Trophoblast cell (in vitro differentiated cells and primary cell): Measurements from ENCODE around the gene LPIN1.
"Not testable (repeated sequence)": the region's sequence is repeated elsewhere in the genome, so short reads cannot be mapped to it uniquely, and the experiment has no call there.

ENCODE experiments used
- DNase-seq, 2 donors: peaks; one replicate each; pipeline ENCODE4 v3.0.0-alpha.2; 2016
- H2AFZ ChIP-seq: 2 replicates; pipeline ENCODE4 v1.6.1; 2013; ENCODE audit warnings: low read length, moderate library complexity, mild to moderate bottlenecking; ENCODE audit not compliant: insufficient read depth, poor library complexity
- H2AK5ac ChIP-seq: 2 replicates; pipeline ENCODE4 v1.6.1; 2013; ENCODE audit warnings: mild to moderate bottlenecking, low read length
- H2BK120ac ChIP-seq: 2 replicates; pipeline ENCODE4 v1.6.1; 2013; ENCODE audit warnings: low read length, mild to moderate bottlenecking, moderate library complexity; ENCODE audit not compliant: insufficient read depth, poor library complexity
- H2BK12ac ChIP-seq: 2 replicates; pipeline ENCODE4 v1.6.1; 2013; ENCODE audit warnings: mild to moderate bottlenecking, low read length, moderate library complexity
- H2BK5ac ChIP-seq: 2 replicates; pipeline ENCODE4 v1.6.1; 2013; ENCODE audit warnings: low read length, low read depth, moderate library complexity, mild to moderate bottlenecking; ENCODE audit not compliant: poor library complexity
- H3K14ac ChIP-seq: 2 replicates; pipeline ENCODE4 v1.6.1; 2013; ENCODE audit warnings: mild to moderate bottlenecking, low read length
- H3K18ac ChIP-seq: 2 replicates; pipeline ENCODE4 v1.6.1; 2013; ENCODE audit warnings: mild to moderate bottlenecking, low read length
- H3K23ac ChIP-seq: 2 replicates; pipeline ENCODE4 v1.6.1; 2013; ENCODE audit warnings: low read length
- H3K27ac ChIP-seq: 2 replicates; pipeline ENCODE4 v1.5.1; 2013; ENCODE audit warnings: low read depth, mild to moderate bottlenecking, inconsistent platforms, low read length, moderate library complexity
- H3K27me3 ChIP-seq: 2 replicates; pipeline ENCODE4 v1.6.1; 2013; ENCODE audit warnings: inconsistent platforms, mild to moderate bottlenecking, low read length, moderate library complexity; ENCODE audit not compliant: insufficient read depth
- H3K36me3 ChIP-seq, 2 experiments: 1 replicate in 1 of 2; 2 replicates in 1 of 2; pipeline ENCODE4 v1.6.1; 2013; ENCODE audit warnings: low read length in 2 of 2, mild to moderate bottlenecking in 2 of 2, moderate library complexity in 1 of 2; ENCODE audit not compliant: insufficient read depth in 2 of 2, control insufficient read depth in 1 of 2
- H3K4ac ChIP-seq: 2 replicates; pipeline ENCODE4 v1.6.1; 2013; ENCODE audit warnings: low read depth, mild to moderate bottlenecking, low read length, moderate library complexity
- H3K4me1 ChIP-seq, 2 experiments: 1 replicate in 1 of 2; 2 replicates in 1 of 2; pipeline ENCODE4 v1.6.1; 2013; ENCODE audit warnings: low read length in 2 of 2, mild to moderate bottlenecking in 2 of 2, moderate library complexity in 1 of 2; ENCODE audit not compliant: insufficient read depth in 2 of 2, control insufficient read depth in 1 of 2
- H3K4me2 ChIP-seq: 2 replicates; pipeline ENCODE4 v1.6.1; 2013; ENCODE audit warnings: inconsistent platforms, mild to moderate bottlenecking, low read length, moderate library complexity
- H3K4me3 ChIP-seq: 2 replicates; pipeline ENCODE4 v1.5.1; 2013; ENCODE audit warnings: mild to moderate bottlenecking, low read depth, low read length, inconsistent platforms
- H3K79me1 ChIP-seq: one replicate; pipeline ENCODE4 v1.6.1; 2013; ENCODE audit warnings: low read length
- H3K79me2 ChIP-seq: 2 replicates; pipeline ENCODE4 v1.6.1; 2013; ENCODE audit warnings: low read length, mild to moderate bottlenecking; ENCODE audit not compliant: control insufficient read depth, insufficient read depth, poor library complexity
- H3K9ac ChIP-seq: 2 replicates; pipeline ENCODE4 v1.6.1; 2013; ENCODE audit warnings: mild to moderate bottlenecking, low read length
- H3K9me3 ChIP-seq: 2 replicates; pipeline ENCODE4 v1.6.1; 2013; ENCODE audit warnings: low read depth, mild to moderate bottlenecking, control low read depth, inconsistent platforms, low read length; ENCODE audit not compliant: insufficient read depth
- H4K12ac ChIP-seq: 2 replicates; pipeline ENCODE4 v1.6.1; 2013; ENCODE audit warnings: low read depth, mild to moderate bottlenecking, low read length, moderate library complexity
- H4K8ac ChIP-seq: 2 replicates; pipeline ENCODE4 v1.6.1; 2013; ENCODE audit warnings: low read depth, mild to moderate bottlenecking, low read length, moderate library complexity
- H4K91ac ChIP-seq: one replicate; pipeline ENCODE4 v1.6.1; 2013; ENCODE audit warnings: low read depth, mild to moderate bottlenecking, low read length, moderate library complexity
- WGBS: extraction: QIAGEN DNeasy Blood & Tissue Kit; methylation state at CpG from one replicate; pipeline ENCODE4 v1.1.7; 2013; ENCODE audit warnings: missing lambda C conversion rate; ENCODE audit not compliant: insufficient read length, insufficient coverage; ENCODE audit errors: extremely low coverage; 5-methylcytosine and 5-hydroxymethylcytosine counted together

The LPIN1 gene

GRCh38 chr2:11759182-11759975 is 12.9 kb downstream of the LPIN1 start:
- H4K8ac ChIP-seq, H2BK5ac ChIP-seq, H3K27ac ChIP-seq, H3K9ac ChIP-seq, H3K14ac ChIP-seq, H3K4ac ChIP-seq, H3K4me1 ChIP-seq, H2AK5ac ChIP-seq, H3K9me3 ChIP-seq, H4K12ac ChIP-seq, H2AFZ ChIP-seq, H2BK120ac ChIP-seq, H3K4me2 ChIP-seq, H2BK12ac ChIP-seq, H3K27me3 ChIP-seq, H3K79me2 ChIP-seq, H3K36me3 ChIP-seq, H3K18ac ChIP-seq, H3K79me1 ChIP-seq, H3K4me3 ChIP-seq, H3K23ac ChIP-seq, H4K91ac ChIP-seq, DNase-seq: not testable (repeated sequence)
- WGBS = no CpG with 5 or more reads among the region's 32 CpGs

GRCh38 chr2:11761259-11761658 is 14.8 kb downstream of the LPIN1 start:
- Histone ChIP-seq H4K91ac (no peak overlapping the region), H3K18ac (no peak overlapping the region), H2AK5ac (no peak overlapping the region), H3K79me2 (no peaks in the 10 kb centered on the region), H2BK120ac (no peak overlapping the region), H2AFZ (no peak overlapping the region), H3K4me2 (no peak overlapping the region), H2BK5ac (no peak overlapping the region), H3K36me3 (peaks cover 8 to 9% of the 10 kb centered on the region in 2 experiments), H2BK12ac (no peak overlapping the region), H3K4me1 (peaks cover 4 to 7% of the 10 kb centered on the region in 2 experiments), H3K27ac (no peak overlapping the region), H3K27me3 (no peaks in the 10 kb centered on the region), H3K4me3 (no peak overlapping the region), H3K4ac (no peak overlapping the region), H3K9me3 (peaks cover 3% of the 10 kb centered on the region), H3K23ac (no peak overlapping the region), H3K79me1 (peaks cover 2% of the 10 kb centered on the region), H4K8ac (no peak overlapping the region), H3K9ac (no peak overlapping the region), H4K12ac (no peak overlapping the region), H3K14ac (no peak overlapping the region)
- DNase-seq = no peak
- WGBS = no CpG with 5 or more reads among the region's 2 CpGs

- peaks cover 4 to 9% of the 10 kb centered on the region in 2 experiments for H3K4me1 ChIP-seq
- H2BK120ac ChIP-seq = no peak overlapping the region
- no peak overlapping the region for H4K8ac ChIP-seq
- no peak overlapping the region for H3K27ac ChIP-seq
- H2AFZ ChIP-seq = no peak overlapping the region
- peaks cover 8 to 12% of the 10 kb centered on the region in 2 experiments for H3K36me3 ChIP-seq
- H3K27me3 ChIP-seq = no peaks in the 10 kb centered on the region
- DNase-seq = no peak
- H3K9me3 ChIP-seq = peaks cover 3% of the 10 kb centered on the region
- no peak overlapping the region for H4K12ac ChIP-seq
- no peak overlapping the region for H3K18ac ChIP-seq
- no peak overlapping the region for H3K23ac ChIP-seq
- no CpG with 5 or more reads among the region's 14 CpGs for WGBS
- H3K79me2 ChIP-seq = no peaks in the 10 kb centered on the region
- no peak overlapping the region for H3K14ac ChIP-seq
- no peak overlapping the region for H2BK5ac ChIP-seq
- H2AK5ac ChIP-seq = no peak overlapping the region
- H3K4ac ChIP-seq = no peak overlapping the region
- no peak overlapping the region for H3K4me3 ChIP-seq
- H4K91ac ChIP-seq = no peak overlapping the region
- H3K9ac ChIP-seq = no peak overlapping the region
- H2BK12ac ChIP-seq = no peak overlapping the region
- H3K4me2 ChIP-seq = no peak overlapping the region
- H3K79me1 ChIP-seq = peaks cover 2% of the 10 kb centered on the region
Observed at GRCh38 chr2:11762031-11762430, 15.6 kb downstream of the LPIN1 start.

- Histone ChIP-seq H3K79me2 (no peaks in the 10 kb centered on the region), H4K8ac (no peak overlapping the region), H4K91ac (no peak overlapping the region), H2AFZ (no peak overlapping the region), H4K12ac (no peak overlapping the region), H2BK120ac (no peak overlapping the region), H3K4ac (no peak overlapping the region), H2AK5ac (no peak overlapping the region), H2BK5ac (no peak overlapping the region), H3K79me1 (peaks cover 2% of the 10 kb centered on the region), H3K9ac (no peak overlapping the region), H3K9me3 (peaks cover 3% of the 10 kb centered on the region), H3K4me2 (no peak overlapping the region), H3K23ac (no peak overlapping the region), H3K4me1 (peaks cover 4 to 11% of the 10 kb centered on the region in 2 experiments), H3K14ac (no peak overlapping the region), H2BK12ac (no peak overlapping the region), H3K27me3 (no peaks in the 10 kb centered on the region), H3K36me3 (peaks cover 8 to 14% of the 10 kb centered on the region in 2 experiments), H3K27ac (no peak overlapping the region), H3K4me3 (no peak overlapping the region), H3K18ac (no peak overlapping the region)
- DNase-seq = no peak
- no CpG with 5 or more reads among the region's 20 CpGs for WGBS
Observed at GRCh38 chr2:11762799-11763461, 16.5 kb downstream of the LPIN1 start.
